Measurements from ENCODE around the gene RAB42. TPM values are rescaled to one million over a fixed set of nuclear protein-coding genes. Genes with fewer than 3 reads are reported as not detected.

RAB42 gene, protein sequence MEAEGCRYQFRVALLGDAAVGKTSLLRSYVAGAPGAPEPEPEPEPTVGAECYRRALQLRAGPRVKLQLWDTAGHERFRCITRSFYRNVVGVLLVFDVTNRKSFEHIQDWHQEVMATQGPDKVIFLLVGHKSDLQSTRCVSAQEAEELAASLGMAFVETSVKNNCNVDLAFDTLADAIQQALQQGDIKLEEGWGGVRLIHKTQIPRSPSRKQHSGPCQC
- 10 to 100 TPM in 2 of 4 donors, 1 to 10 TPM in 2; 1.1 to 57.5 (median 10.0) TPM for total RNA-seq

GRCh38 chr1:28591708-28592320, at the start of gene RAB42:
Gene RAB42, plus strand, starts transcription at chr1:28592265. Its CDS starts 247 bp downstream, at chr1:28592512.
- TF ChIP-seq, protein P1, sequence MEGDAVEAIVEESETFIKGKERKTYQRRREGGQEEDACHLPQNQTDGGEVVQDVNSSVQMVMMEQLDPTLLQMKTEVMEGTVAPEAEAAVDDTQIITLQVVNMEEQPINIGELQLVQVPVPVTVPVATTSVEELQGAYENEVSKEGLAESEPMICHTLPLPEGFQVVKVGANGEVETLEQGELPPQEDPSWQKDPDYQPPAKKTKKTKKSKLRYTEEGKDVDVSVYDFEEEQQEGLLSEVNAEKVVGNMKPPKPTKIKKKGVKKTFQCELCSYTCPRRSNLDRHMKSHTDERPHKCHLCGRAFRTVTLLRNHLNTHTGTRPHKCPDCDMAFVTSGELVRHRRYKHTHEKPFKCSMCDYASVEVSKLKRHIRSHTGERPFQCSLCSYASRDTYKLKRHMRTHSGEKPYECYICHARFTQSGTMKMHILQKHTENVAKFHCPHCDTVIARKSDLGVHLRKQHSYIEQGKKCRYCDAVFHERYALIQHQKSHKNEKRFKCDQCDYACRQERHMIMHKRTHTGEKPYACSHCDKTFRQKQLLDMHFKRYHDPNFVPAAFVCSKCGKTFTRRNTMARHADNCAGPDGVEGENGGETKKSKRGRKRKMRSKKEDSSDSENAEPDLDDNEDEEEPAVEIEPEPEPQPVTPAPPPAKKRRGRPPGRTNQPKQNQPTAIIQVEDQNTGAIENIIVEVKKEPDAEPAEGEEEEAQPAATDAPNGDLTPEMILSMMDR (IDR thresholded peaks at IDR 0.05; ENCODE audit: low read depth) = no peak

- TF ChIP-seq, protein P1 (IDR thresholded peaks at IDR 0.05; ENCODE audit: low read depth) = no peak
Observed at GRCh38 chr1:28545246-28545628, 46.8 kb upstream of the RAB42 start.

GRCh38 chr1:28548318-28548717, 43.7 kb upstream of the RAB42 start:
- TF ChIP-seq, protein P1 (IDR thresholded peaks at IDR 0.05; ENCODE audit: low read depth) = no peak

DNA sequence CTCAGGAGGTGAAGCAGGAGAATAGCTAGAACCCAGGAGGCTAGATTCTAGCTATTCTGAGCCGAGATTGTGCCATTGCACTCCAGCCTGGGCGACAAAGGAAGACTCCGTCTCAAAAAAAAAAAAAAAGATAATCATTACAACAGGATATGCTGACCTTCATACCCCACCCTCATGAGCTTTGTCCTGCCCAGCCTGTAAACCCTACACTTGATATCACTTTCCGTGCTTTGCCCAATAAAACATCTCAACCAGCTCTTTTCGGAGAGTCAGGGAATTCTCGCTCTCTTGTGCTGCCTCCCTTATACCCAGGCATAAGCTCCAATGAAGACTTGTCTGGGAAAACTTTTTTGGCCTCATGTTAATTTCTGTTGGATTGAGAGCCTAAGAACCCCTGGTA, 40.7 kb upstream of the RAB42 start:
- TF ChIP-seq, protein P1 (IDR thresholded peaks at IDR 0.05; ENCODE audit: low read depth) = no peak

- TF ChIP-seq, protein P1 (IDR thresholded peaks at IDR 0.05; ENCODE audit: low read depth) = no peak
Observed at GRCh38 chr1:28552758-28553663, 39.1 kb upstream of the RAB42 start, which contains the start of gene TRNAU1AP. Gene TRNAU1AP, plus strand, starts transcription at chr1:28553085. Its CDS starts 26 bp downstream, at chr1:28553111.

DNA sequence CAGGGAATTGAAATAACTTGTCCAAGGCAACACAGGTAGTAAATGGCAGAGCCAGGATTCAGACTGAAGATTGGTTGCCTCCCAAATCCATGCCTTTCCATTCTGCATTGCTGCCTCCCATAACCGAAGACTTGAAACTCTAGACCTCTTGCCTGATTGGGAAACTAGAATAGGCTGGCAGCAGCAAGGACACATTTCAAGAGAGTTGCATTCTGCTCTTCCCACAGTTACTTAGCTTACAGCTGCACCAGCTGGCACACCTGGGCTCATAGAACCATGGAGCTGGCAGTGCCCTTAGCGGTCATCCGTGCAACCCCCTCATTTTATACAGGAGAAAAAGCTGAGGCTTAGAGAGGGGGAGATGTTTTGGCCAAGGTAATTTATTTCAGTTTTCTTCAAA, 31.2 kb upstream of the RAB42 start:
- TF ChIP-seq, protein P1 (IDR thresholded peaks at IDR 0.05; ENCODE audit: low read depth) = no peak

GRCh38 chr1:28564310-28564709, 27.8 kb upstream of the RAB42 start:
- TF ChIP-seq, protein P1 (IDR thresholded peaks at IDR 0.05; ENCODE audit: low read depth) = no peak
